HEK293T (cell line): ENCODE measurements around the gene SEC22C.

Experiments
- ARNT ChIP-seq: fragments of 450-650 bp; IDR thresholded peaks from 2 replicates; pipeline ENCODE4 v1.6.1; 2017; ENCODE audit warnings: mild to moderate bottlenecking
- BHLHE40 ChIP-seq: fragments of 450-650 bp; IDR thresholded peaks from 2 replicates; pipeline ENCODE4 v1.6.1; 2016; ENCODE audit warnings: mild to moderate bottlenecking, moderate library complexity, borderline replicate concordance
- ELF4 ChIP-seq: fragments of 450-650 bp; IDR thresholded peaks from 2 replicates; pipeline ENCODE4 v1.6.1; 2017; ENCODE audit warnings: antibody characterized with exemption
- FOXA1 ChIP-seq: fragments of 450-650 bp; IDR thresholded peaks from 2 replicates; pipeline ENCODE4 v1.6.1; 2016; ENCODE audit warnings: mild to moderate bottlenecking
- FOXK2 ChIP-seq: fragments of 450-650 bp; IDR thresholded peaks from 2 replicates; pipeline ENCODE4 v1.6.1; 2016; ENCODE audit warnings: mild to moderate bottlenecking
- FOXM1 ChIP-seq: fragments of 450-650 bp; IDR thresholded peaks from 2 replicates; pipeline ENCODE4 v1.6.1; 2017; ENCODE audit warnings: mild to moderate bottlenecking, borderline replicate concordance
- NFRKB ChIP-seq: fragments of 450-650 bp; IDR thresholded peaks from 2 replicates; pipeline ENCODE4 v1.6.1; 2016; ENCODE audit warnings: mild to moderate bottlenecking, moderate library complexity
- SP1 ChIP-seq: fragments of 450-650 bp; IDR thresholded peaks from 2 replicates; pipeline ENCODE4 v1.6.1; 2017
- SUZ12 ChIP-seq: fragments of 450-650 bp; IDR thresholded peaks from 2 replicates; pipeline ENCODE4 v1.6.1; 2016; ENCODE audit warnings: mild to moderate bottlenecking
- TARDBP ChIP-seq: fragments of 450-650 bp; IDR thresholded peaks from 2 replicates; pipeline ENCODE4 v1.6.1; 2016
- ZNF384 ChIP-seq: fragments of 450-650 bp; IDR thresholded peaks from 2 replicates; pipeline ENCODE4 v1.6.1; 2016

GRCh38 chr3:42504334-42505127 lies 77.2 kb downstream of the SEC22C start:
- TF ChIP-seq ZNF384: no peak
- TF ChIP-seq ELF4: no peak
- TF ChIP-seq SUZ12: no peak
- no peak for TF ChIP-seq NFRKB
- TF ChIP-seq FOXK2: no peak
- no peak for TF ChIP-seq BHLHE40
- TF ChIP-seq TARDBP: no peak
- no peak for TF ChIP-seq ARNT
- no peak for TF ChIP-seq SP1
- no peak for TF ChIP-seq FOXA1
- TF ChIP-seq FOXM1: no peak
